Vagina (tissue), 2 donors: Measurements from ENCODE around the gene SKIDA1. TPM values are rescaled to one million over a fixed set of nuclear protein-coding genes. Genes with fewer than 3 reads are reported as not detected.

Experiments used
- DNase-seq, 2 donors: peaks; one replicate each; pipeline ENCODE4 v3.0.0-alpha.2; 2017; ENCODE audit errors: extremely low spot score in 2 of 2
- H3K27ac ChIP-seq: fragments of 200-600 bp; sonication (generic); one replicate; pipeline ENCODE4 v1.5.1; 2019
- H3K27me3 ChIP-seq: fragments of 200-600 bp; sonication (generic); one replicate; pipeline ENCODE4 v1.5.1; 2019
- H3K36me3 ChIP-seq, 2 donors: fragments of 200-600 bp; sonication (generic); one replicate each; pipeline ENCODE4 v1.5.1; 2017 to 2019
- H3K4me1 ChIP-seq: fragments of 200-600 bp; sonication (generic); one replicate; pipeline ENCODE4 v1.5.1; 2019
- H3K4me3 ChIP-seq, 2 donors: fragments of 200-600 bp; sonication (generic); 1 replicate in 1 of 2; 2 replicates in 1 of 2; pipeline ENCODE4 v1.5.1; 2016 to 2019
- H3K9me3 ChIP-seq: fragments of 200-600 bp; sonication (generic); one replicate; pipeline ENCODE4 v1.5.1; 2019
- POLR2A ChIP-seq, 2 donors: fragments of 450-650 bp; IDR thresholded peaks; one replicate each; pipeline ENCODE4 v1.6.1; 2017; ENCODE audit warnings: antibody characterized with exemption in 2 of 2, mild to moderate bottlenecking in 2 of 2, moderate library complexity in 2 of 2
- POLR2AphosphoS5 ChIP-seq, 2 donors: sonication (generic); formaldehyde crosslinking; IDR thresholded peaks; one replicate each; pipeline ENCODE4 v1.9.0; 2017; ENCODE audit warnings: antibody characterized with exemption in 2 of 2, mild to moderate bottlenecking in 2 of 2, low read depth in 1 of 2; ENCODE audit not compliant: insufficient read depth in 1 of 2
- intact Hi-C: fragments of 100-400 bp; cut with DNase I; formaldehyde crosslinking; loops from one replicate; pipeline ENCODE4 v1.15.1; 2023
- total RNA-seq: library from RNA; depleted of rRNA; stranded (reverse); fragments of >200 nt; gene quantifications from one replicate; pipeline ENCODE4 v1.2.3, GENCODE V29; 2016
- TF ChIP-seq, protein P1 (sequence below), 3 experiments: fragments of 450-650 bp in 2 of 3; fragments of 200-600 bp in 1 of 3; sonication (generic) in 1 of 3; IDR thresholded peaks; one replicate each; pipeline ENCODE4 v1.5.1; 2017 to 2019; ENCODE audit warnings: antibody characterized with exemption in 3 of 3, mild to moderate bottlenecking in 2 of 3, moderate library complexity in 2 of 3

Gene SKIDA1
- total RNA-seq, 1 donor from 2014 or later = 2.7 TPM

DNA sequence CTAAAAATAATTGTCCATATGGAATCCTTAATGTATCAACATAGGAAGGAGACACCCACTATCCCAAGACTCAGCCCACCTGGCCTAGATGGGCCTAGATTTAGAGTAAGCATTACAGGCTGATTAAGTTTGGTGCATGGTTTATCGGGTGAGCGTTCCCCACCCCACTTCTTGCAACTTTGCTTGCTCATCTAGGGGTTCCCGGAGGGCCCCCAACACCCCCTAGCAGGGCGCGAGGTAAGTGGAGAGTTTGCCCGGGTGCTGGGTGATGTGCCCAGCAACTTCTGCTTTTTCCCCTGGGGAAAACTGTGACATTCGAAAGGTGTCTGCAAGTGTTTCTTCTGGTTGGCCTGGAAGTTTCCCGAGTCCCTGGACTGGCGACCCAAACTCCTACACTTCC is 31.7 kb downstream of the SKIDA1 start:
- H3K27me3 ChIP-seq = no peaks in the 10 kb centered on the region
- TF ChIP-seq POLR2AphosphoS5 (IDR thresholded peaks at IDR 0.05; ENCODE audit: insufficient read depth in 1 of 2, low read depth in 1 of 2) (no peak), POLR2A (IDR thresholded peaks at IDR 0.05) (no peak)
- TF ChIP-seq, protein P1, sequence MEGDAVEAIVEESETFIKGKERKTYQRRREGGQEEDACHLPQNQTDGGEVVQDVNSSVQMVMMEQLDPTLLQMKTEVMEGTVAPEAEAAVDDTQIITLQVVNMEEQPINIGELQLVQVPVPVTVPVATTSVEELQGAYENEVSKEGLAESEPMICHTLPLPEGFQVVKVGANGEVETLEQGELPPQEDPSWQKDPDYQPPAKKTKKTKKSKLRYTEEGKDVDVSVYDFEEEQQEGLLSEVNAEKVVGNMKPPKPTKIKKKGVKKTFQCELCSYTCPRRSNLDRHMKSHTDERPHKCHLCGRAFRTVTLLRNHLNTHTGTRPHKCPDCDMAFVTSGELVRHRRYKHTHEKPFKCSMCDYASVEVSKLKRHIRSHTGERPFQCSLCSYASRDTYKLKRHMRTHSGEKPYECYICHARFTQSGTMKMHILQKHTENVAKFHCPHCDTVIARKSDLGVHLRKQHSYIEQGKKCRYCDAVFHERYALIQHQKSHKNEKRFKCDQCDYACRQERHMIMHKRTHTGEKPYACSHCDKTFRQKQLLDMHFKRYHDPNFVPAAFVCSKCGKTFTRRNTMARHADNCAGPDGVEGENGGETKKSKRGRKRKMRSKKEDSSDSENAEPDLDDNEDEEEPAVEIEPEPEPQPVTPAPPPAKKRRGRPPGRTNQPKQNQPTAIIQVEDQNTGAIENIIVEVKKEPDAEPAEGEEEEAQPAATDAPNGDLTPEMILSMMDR (IDR thresholded peaks at IDR 0.05) = no peak
- intact Hi-C loops = loop anchor here (5.0 to 10.0 kb wide), 2 partner anchors 211 to 851 kb away; partner anchors contain the start of gene SPAG6
- peaks cover 21% of the 10 kb centered on the region for H3K4me1 ChIP-seq
- H3K36me3 ChIP-seq = no peaks in the 10 kb centered on the region
- peak overlapping the region in 1 of 2 donors; percentile 82 for H3K4me3 ChIP-seq
- H3K9me3 ChIP-seq = no peaks in the 10 kb centered on the region
- DNase-seq = peak in 1 of 2 donors; percentile 77
- H3K27ac ChIP-seq = no peak overlapping the region

DNA sequence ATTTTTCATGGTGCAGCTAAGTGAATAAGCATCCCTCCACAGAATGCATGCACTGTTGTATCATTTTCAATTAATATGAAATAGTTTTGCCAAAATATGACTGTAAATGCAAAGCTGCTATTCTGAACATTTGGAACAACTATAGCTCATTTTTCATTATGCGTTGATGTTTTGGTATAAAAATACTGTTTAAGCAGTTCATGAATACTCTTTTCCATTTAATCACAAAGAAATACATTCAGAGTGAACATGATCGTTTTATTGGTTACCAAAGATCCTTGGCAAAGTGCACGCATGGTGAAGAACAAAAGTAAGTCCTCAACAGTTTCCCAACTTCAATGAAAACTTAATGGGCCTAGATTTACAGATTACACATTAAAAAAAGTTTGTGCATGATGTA is 33.1 kb downstream of the SKIDA1 start:
- H3K4me3 ChIP-seq = no peak overlapping the region
- no peak overlapping the region for H3K27ac ChIP-seq
- TF ChIP-seq, protein P1 (IDR thresholded peaks at IDR 0.05) = no peak
- TF ChIP-seq POLR2A (IDR thresholded peaks at IDR 0.05) (no peak), POLR2AphosphoS5 (IDR thresholded peaks at IDR 0.05; ENCODE audit: insufficient read depth in 1 of 2, low read depth in 1 of 2) (no peak)
- intact Hi-C loops = loop anchor here (5.0 to 10.0 kb wide), 2 partner anchors 210 to 852 kb away; partner anchors contain the start of gene SPAG6
- H3K36me3 ChIP-seq = no peaks in the 10 kb centered on the region
- no peaks in the 10 kb centered on the region for H3K9me3 ChIP-seq
- peaks cover 21% of the 10 kb centered on the region for H3K4me1 ChIP-seq
- DNase-seq = no peak
- H3K27me3 ChIP-seq = no peaks in the 10 kb centered on the region

DNA sequence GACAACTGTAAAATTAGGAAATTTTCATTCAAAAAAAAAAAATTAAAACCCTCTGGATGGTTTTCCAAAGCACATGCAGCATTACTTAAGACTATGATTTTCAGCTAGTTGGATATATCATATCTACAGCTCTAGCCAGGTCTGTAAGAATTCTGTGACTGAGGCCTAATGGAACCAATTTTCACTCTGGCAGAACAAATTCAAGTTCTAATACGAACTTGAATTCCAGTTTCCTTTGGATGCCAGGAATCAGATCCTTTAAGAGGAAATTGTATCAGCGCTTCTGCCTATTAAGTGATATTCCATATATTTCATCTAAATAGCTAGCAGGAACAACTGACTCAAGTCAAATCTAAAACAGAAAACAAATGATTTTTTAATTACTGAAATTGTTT is 34.8 kb downstream of the SKIDA1 start:
- Histone ChIP-seq H3K36me3 (no peaks in the 10 kb centered on the region), H3K4me1 (peaks cover 17% of the 10 kb centered on the region), H3K27ac (no peak overlapping the region), H3K27me3 (no peaks in the 10 kb centered on the region), H3K4me3 (no peak overlapping the region), H3K9me3 (no peaks in the 10 kb centered on the region)
- TF ChIP-seq POLR2AphosphoS5 (IDR thresholded peaks at IDR 0.05; ENCODE audit: insufficient read depth in 1 of 2, low read depth in 1 of 2) = no peak
- TF ChIP-seq POLR2A (IDR thresholded peaks at IDR 0.05) = no peak
- TF ChIP-seq, protein P1 (IDR thresholded peaks at IDR 0.05) = no peak
- intact Hi-C loops = loop anchor here (5.0 to 10.0 kb wide), 2 partner anchors 208 to 854 kb away; partner anchors contain the start of gene SPAG6
- no peak for DNase-seq

DNA sequence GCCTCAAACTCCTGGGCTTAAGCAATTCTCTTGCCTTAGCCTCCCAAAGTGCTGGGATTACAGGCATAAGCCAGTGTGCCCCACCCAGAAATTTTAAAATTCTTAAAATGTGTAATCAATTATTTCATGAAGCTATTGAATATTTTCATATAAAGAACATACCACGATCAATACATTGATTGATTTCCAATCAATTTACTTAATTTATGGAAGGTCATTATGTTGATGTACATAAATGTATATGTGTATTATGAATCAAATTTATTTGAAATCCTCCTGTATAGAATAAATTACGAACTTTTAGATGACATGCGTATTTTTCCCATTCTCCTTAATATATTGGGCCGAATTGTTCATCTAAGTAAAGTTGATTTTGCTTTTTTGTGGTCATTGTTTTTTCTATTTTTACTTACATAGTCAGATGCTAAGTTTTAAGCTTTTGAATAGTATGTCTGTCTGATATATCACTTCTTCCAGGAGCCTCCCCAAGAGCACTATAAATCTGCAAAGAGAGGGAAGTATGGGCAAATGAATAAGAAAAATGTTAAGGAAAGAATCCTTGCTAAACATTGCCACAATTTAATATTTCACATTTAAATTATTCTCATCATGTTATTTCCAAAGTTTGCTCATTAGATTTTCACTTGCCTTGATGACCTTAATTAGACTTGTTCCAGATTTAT is 35.3 kb downstream of the SKIDA1 start:
- DNase-seq = no peak
- peaks cover 15% of the 10 kb centered on the region for H3K4me1 ChIP-seq
- H3K27me3 ChIP-seq = no peaks in the 10 kb centered on the region
- H3K27ac ChIP-seq = no peak overlapping the region
- H3K4me3 ChIP-seq = no peak overlapping the region
- intact Hi-C loops = loop anchor here (5.0 to 10.0 kb wide), 2 partner anchors 208 to 855 kb away; partner anchors contain the start of gene SPAG6
- no peaks in the 10 kb centered on the region for H3K36me3 ChIP-seq
- TF ChIP-seq POLR2AphosphoS5 (IDR thresholded peaks at IDR 0.05; ENCODE audit: insufficient read depth in 1 of 2, low read depth in 1 of 2) = no peak
- TF ChIP-seq, protein P1 (IDR thresholded peaks at IDR 0.05) = no peak
- H3K9me3 ChIP-seq = no peaks in the 10 kb centered on the region

DNA sequence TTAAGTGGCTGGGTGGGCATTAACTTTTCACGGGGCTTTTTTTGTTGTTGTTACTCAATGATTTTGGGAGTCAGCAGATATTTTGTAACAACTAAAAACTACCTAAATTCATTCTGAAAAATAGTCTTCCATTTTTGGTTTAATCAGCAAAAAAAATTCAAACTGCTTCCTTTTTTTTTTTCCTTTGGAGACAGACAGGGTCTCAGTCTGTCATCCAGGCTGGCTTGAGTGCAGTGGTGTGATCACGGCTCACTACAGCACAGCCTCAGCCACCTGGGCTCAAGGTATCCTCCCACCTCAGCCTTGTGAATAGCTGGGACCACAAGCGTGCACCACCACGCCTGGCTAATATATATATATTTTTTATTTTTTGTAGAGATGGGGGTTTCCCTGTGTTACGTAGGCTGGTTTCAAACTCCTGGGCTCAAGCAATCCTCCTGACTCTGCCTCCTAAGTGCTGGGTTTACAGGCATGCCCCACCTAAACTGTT is 36.5 kb downstream of the SKIDA1 start:
- Histone ChIP-seq H3K36me3 (no peaks in the 10 kb centered on the region), H3K4me1 (peaks cover 4% of the 10 kb centered on the region), H3K27ac (no peak overlapping the region), H3K27me3 (no peaks in the 10 kb centered on the region), H3K9me3 (no peaks in the 10 kb centered on the region), H3K4me3 (no peak overlapping the region)
- intact Hi-C loops = no loop called here
- DNase-seq = peak in 1 of 2 donors; percentile 25
- no peak for TF ChIP-seq POLR2A (IDR thresholded peaks at IDR 0.05)
- TF ChIP-seq, protein P1 (IDR thresholded peaks at IDR 0.05) = no peak
- TF ChIP-seq POLR2AphosphoS5 (IDR thresholded peaks at IDR 0.05; ENCODE audit: insufficient read depth in 1 of 2, low read depth in 1 of 2) = no peak
